GM21528 (cell line): ENCODE results near the gene CALHM2.
A peak's percentile ranks its signal among the peaks of the same experiment; 100 is the strongest.
"Not testable (repeated sequence)": the region's sequence is repeated elsewhere in the genome, so short reads cannot be mapped to it uniquely, and the experiment has no call there.

Experiments
- ATAC-seq: cut with Tn5 transposase; IDR thresholded peaks from one replicate; pipeline ENCODE4 v1.9.1; 2021; ENCODE audit warnings: mild to moderate bottlenecking, moderate library complexity; ENCODE audit not compliant: unreplicated experiment, low FRiP score

CALHM2 gene, protein sequence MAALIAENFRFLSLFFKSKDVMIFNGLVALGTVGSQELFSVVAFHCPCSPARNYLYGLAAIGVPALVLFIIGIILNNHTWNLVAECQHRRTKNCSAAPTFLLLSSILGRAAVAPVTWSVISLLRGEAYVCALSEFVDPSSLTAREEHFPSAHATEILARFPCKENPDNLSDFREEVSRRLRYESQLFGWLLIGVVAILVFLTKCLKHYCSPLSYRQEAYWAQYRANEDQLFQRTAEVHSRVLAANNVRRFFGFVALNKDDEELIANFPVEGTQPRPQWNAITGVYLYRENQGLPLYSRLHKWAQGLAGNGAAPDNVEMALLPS

DNA sequence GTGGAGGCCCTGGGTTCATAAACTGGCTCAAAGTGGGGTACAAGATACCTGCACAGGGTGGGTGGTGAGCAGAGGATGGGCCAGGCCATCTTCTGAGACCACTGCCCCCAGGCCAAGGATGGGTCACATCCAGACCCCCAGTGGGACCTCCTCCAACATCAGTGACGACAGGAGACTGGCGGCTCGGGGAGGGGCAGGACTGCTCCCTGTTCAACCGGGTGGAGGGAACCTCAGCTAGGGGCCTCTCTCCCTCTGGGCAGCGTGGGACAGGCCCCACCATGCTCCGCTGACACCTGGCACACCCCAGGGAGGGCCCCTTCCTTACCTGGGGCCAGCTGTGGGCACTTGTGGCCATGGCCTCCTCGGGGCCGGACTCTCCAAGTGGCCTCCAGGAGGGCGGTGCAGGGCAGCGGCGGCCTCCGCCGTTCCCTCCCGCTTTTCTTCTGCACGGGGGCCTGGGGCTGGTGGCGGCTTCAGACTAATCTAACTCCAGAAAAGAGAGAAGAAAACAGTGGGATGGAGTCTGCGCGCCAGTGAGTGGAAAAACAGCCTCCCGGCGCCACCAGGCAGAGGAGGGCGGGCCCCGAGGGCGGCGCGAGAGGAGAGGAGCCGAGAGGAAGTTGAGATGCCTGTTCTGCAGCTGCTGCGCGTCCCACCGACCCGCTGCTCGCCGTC is at the start of gene CALHM2:
CALHM2 (minus strand) TSS at position 540 of the 675 bp plus-strand sequence. CDS start 2,429 bp downstream, outside the sequence.
- ATAC-seq, result peak; percentile 63

- no peak for ATAC-seq
These were observed 49.0 kb upstream of the CALHM2 start for GRCh38 chr10:103501186-103501585.

- no peak for ATAC-seq
These were observed 48.3 kb upstream of the CALHM2 start for GRCh38 chr10:103500481-103500880.

DNA sequence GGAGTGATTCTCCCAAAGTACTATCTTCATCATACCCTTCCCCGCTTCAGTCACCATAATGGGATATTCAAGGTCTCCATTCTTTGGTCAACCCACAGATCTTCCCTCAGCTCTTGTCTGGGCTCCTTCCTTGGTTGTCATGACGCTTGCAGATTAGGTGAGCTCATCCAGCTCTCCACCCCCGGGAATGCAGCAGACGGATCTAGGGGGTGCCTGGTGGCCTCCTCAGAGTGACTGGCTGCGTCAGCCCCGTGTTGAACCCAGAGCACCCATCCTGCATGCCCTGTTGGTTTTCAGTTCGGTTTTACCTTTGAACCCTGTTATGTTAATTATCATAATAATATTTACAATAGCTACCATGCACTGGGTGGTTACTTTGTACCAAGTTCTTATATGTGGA is 47.7 kb upstream of the CALHM2 start:
- ATAC-seq, result no peak

GRCh38 chr10:103498936-103499638 is 46.9 kb upstream of the CALHM2 start:
- no peak for ATAC-seq

- no peak for ATAC-seq
These were observed 45.2 kb upstream of the CALHM2 start for GRCh38 chr10:103497161-103497915.

- no peak for ATAC-seq
These were observed 43.2 kb upstream of the CALHM2 start for GRCh38 chr10:103495321-103495720.

GRCh38 chr10:103493916-103494877 is 42.0 kb upstream of the CALHM2 start:
- ATAC-seq, result no peak

DNA sequence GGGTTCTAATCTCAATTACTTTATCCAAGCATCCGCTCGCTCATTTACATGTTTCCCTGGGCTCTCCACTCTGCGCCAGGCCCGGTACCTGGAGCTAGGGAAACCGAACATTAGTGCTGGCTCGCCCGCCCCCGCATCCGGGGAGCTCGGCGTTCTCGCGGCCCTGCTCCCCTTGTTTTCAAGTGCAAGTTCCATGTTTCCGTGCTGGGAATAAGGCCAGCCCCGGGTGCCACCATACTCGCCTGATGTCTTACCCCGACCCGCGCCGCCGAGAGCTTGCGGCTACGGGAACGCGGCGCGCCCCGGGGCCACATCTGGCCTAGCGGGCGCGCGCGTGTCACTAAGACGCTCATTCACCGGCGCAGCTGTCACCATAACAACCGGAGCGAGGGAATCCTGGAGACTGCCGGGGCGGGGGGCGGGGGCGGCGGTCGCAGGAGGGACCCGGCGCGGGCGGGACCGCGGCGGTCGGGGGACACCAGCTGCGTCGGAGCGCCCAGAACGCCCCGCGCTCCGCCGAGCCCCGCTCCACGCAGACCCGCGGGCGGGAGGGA is 41.3 kb upstream of the CALHM2 start, which contains the start of gene NEURL1:
NEURL1 (plus strand) TSS at position 344 of the 554 bp plus-strand sequence. CDS start 683 bp downstream, outside the sequence.
- no peak for ATAC-seq

DNA sequence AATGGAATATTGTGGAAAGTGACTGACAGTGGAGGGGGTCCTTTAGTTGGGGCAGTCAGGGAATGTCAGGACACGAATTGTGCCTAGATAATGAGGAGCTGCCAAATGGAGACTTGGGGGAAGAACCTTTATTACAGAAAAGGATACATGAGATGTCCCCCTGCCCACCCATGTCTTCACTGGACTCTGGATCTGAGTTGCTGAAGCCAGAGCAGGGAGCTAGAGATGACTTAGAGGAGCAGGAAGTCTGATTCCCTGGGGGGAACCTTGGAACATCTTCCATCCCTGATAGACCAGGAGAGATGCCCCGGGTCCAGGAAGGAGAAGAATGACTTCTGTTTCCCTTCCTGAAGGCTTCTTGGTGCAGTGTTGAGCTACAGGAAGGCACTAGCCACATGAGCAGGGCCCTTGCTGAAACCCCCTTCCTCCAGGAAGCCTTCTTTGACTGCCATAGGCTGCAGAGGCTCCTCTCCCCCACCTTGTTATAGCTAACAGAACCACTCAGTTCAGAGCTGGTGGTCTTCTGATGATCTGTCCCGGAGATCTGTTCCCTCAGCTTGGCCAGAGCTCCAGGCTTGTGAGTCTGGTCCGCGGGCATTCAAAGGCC is 40.6 kb upstream of the CALHM2 start:
- no peak for ATAC-seq

DNA sequence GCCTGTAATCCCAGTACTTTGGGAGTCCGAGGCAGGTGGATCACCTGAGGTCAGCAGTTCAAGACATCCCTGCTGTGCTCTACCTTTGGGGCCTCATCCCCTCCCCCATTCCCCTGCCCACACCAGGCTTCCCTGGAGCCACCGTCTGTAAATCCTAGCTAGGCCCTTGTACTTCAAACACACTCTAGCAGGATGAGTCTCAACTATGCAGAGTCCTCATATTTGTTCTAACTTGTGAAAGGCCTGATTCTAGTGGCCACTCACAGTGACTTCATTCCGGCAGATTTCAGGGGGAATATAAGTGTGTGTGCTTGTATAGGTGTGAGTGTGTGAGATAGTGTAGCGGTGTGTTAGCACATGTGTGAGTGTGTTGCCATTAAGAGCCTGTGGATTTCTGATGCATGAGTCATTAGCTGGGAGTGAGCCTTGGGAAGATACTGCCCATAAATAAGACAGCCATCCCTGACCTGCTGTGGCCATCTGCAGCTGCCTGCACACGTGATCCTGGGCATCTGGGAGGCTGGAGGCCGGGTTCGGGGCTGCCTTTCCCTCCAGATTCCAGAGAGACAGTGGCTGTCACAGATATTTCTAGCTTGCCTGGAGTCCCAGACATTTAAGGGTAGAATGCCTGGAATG is 39.7 kb upstream of the CALHM2 start:
- no peak for ATAC-seq

- ATAC-seq, result peak; percentile 25
These were observed 38.8 kb upstream of the CALHM2 start for GRCh38 chr10:103490986-103491314.

GRCh38 chr10:103487410-103487708 is 35.2 kb upstream of the CALHM2 start:
- no peak for ATAC-seq

GRCh38 chr10:103486635-103487409 is 34.7 kb upstream of the CALHM2 start:
- ATAC-seq, result not testable (repeated sequence)

DNA sequence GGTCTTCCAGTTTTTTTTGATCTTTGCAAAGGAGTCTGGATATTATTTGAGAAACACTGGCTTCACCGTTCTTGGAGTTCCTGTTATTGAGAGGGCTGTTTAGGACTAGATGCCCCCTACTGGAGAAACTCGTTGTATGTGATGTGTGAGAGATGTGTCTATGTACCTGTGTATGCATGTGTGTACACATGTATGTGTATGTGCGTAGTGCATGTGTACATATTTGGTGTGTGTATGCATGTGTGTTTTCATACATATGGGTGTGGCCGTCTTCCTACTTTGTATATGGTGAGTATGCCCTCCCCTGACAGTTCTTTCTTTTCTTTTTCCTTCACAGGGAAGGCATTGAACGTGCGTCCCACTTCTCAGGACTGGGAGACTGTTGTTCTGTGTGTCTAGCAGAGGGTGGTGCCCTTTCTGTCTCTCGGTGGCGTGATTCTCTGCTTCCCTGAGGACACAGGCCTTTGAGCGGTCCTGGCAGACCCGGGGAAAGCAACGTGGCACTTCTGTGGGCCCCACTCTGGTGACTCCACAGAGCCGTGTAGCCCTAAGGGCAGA is 29.9 kb upstream of the CALHM2 start:
- peak; percentile 68 for ATAC-seq

- ATAC-seq, result no peak
These were observed 28.4 kb upstream of the CALHM2 start for GRCh38 chr10:103480521-103480920.

DNA sequence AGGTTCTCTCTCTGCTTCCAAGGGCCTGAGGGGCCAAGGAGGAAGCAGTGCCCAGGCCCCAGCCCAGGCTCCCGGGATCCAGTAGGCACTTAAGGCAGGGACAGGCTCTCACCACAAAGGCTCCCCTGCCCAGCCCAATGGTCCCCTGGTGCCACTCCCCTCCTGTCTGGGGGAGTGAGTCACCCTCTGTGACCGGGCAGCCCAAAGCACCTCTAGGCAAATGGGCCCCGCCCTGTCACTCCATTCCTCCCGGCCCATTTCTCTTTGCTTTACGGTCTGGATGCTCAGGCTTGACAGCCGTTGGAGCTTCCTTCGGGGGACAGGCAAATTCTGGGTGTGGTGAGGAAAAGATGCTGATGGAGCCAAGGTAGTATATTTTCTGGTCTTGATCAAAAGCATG is 27.0 kb upstream of the CALHM2 start, which contains the start of gene CALHM3:
CALHM3 (minus strand) TSS at position 106 of the 400 bp plus-strand sequence. CDS start 208 bp downstream, outside the sequence.
- no peak for ATAC-seq
